AG09319 (cell line): ENCODE data around the gene TRIM39.
A peak's percentile ranks its signal among the peaks of the same experiment; 100 is the strongest.

Experiments
- DNase-seq: peaks from one replicate; pipeline ENCODE4 v3.0.0-alpha.2; 2010; ENCODE audit warnings: low read depth; ENCODE audit errors: extremely low read depth
- TF ChIP-seq, protein P1 (sequence below): IDR thresholded peaks from 2 replicates; pipeline ENCODE4 v1.5.1; 2011; ENCODE audit warnings: low read depth, mild to moderate bottlenecking, inconsistent platforms, low read length, moderate library complexity

TRIM39 gene

DNA sequence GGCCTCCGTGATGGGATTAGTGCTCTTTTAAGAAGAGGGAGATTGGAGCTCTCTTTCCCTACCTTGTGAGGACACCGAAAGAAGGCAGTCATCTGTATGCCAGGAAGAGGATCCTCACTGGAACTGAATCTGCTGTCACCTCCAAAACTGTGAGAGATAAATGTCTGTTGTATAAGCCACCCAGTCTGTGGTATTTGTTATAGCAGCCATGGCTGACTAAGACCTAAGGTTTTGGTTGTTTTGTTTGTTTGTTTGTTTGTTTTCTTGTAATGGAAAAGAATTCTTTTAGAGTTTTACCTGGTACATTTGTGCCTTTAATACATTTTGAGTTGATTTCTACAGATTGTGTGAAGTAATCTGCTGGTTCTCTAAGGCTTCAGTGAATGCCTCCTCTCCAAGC, 25.8 kb downstream of the TRIM39 start:
- TF ChIP-seq, protein P1, sequence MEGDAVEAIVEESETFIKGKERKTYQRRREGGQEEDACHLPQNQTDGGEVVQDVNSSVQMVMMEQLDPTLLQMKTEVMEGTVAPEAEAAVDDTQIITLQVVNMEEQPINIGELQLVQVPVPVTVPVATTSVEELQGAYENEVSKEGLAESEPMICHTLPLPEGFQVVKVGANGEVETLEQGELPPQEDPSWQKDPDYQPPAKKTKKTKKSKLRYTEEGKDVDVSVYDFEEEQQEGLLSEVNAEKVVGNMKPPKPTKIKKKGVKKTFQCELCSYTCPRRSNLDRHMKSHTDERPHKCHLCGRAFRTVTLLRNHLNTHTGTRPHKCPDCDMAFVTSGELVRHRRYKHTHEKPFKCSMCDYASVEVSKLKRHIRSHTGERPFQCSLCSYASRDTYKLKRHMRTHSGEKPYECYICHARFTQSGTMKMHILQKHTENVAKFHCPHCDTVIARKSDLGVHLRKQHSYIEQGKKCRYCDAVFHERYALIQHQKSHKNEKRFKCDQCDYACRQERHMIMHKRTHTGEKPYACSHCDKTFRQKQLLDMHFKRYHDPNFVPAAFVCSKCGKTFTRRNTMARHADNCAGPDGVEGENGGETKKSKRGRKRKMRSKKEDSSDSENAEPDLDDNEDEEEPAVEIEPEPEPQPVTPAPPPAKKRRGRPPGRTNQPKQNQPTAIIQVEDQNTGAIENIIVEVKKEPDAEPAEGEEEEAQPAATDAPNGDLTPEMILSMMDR = no peak
- DNase-seq = no peak

GRCh38 chr6:30355281-30355680, 28.6 kb downstream of the TRIM39 start:
- DNase-seq = no peak
- TF ChIP-seq, protein P1 = no peak

GRCh38 chr6:30356536-30356935, 29.8 kb downstream of the TRIM39 start:
- TF ChIP-seq, protein P1 = no peak
- no peak for DNase-seq

- DNase-seq = peak; percentile 56
These were observed 31.2 kb downstream of the TRIM39 start for GRCh38 chr6:30357678-30358540.

DNA sequence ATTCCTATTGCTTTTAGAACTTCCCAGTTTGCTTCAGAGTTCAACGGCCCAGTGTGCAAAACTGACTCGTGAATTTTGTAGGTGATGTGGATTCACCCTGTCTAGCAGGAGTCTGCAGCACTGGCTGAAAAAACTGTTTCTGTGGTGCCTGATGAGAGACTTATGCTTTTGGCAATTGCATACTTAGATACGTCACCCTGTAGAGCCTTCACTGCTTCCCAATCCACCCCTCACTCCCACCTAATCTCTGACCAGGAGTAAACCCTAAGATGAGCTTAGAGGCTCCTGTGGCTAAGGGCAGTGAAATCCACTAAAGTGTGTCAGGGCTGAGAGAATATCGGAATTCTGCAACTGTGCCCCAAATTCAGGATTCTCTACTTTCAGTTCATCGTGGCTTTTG, 32.5 kb downstream of the TRIM39 start:
- DNase-seq = no peak
- TF ChIP-seq, protein P1 = no peak

More at GRCh38 chr6:30357678-30358540, 31.2 kb downstream of the TRIM39 start:
- TF ChIP-seq, protein P1 = peak; percentile 88

DNA sequence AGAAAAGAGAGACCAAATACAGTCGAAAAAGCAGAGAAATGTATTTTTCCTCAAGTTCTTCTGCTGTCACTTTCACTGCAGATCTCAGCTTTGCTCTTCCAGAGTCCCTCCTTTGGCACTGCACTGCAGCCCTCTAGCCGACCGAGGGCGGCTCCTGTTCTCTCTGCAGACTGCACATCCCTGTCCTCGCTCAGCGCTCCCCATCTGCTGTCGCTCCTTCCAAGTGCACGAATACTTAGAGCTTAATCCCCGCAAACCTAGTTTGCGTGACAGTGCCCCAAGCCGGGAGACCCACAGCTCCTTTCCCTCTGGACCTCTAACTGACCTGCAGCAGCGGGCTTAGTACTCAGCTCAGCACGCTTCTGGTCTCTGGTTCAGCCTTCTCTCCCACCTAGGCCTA, 33.4 kb downstream of the TRIM39 start:
- no peak for DNase-seq
- TF ChIP-seq, protein P1 = no peak

GRCh38 chr6:30361661-30362060, 34.9 kb downstream of the TRIM39 start:
- TF ChIP-seq, protein P1 = no peak
- DNase-seq = no peak
